AG10803 (cell line): ENCODE data around the gene TSPAN33.
"Not testable (repeated sequence)": the region's sequence is repeated elsewhere in the genome, so short reads cannot be mapped to it uniquely, and the experiment has no call there.

ENCODE experiments used
- DNase-seq: peaks from one replicate; pipeline ENCODE4 v3.0.0; 2010; ENCODE audit warnings: low read depth
- H3K4me3 ChIP-seq: 2 replicates; pipeline ENCODE4 v1.5.1; 2011; ENCODE audit warnings: mild to moderate bottlenecking, low read length, control low read depth
- CTCF ChIP-seq: conservative IDR thresholded peaks from 2 replicates; pipeline ENCODE4 v1.5.1; 2011; ENCODE audit warnings: mild to moderate bottlenecking, low read length, control low read depth, inconsistent platforms

Gene TSPAN33

GRCh38 chr7:129108581-129108980 lies 35.9 kb upstream of the TSPAN33 start:
- no peak for TF ChIP-seq CTCF
- DNase-seq = no peak
- no peak overlapping the region for H3K4me3 ChIP-seq

GRCh38 chr7:129110258-129110981 lies 34.1 kb upstream of the TSPAN33 start:
- H3K4me3 ChIP-seq = no peak overlapping the region
- no peak for TF ChIP-seq CTCF
- no peak for DNase-seq

- no peak for DNase-seq
- H3K4me3 ChIP-seq = no peak overlapping the region
- TF ChIP-seq CTCF = no peak
Measured at GRCh38 chr7:129110982-129111376, 33.5 kb upstream of the TSPAN33 start.

GRCh38 chr7:129115676-129116075 lies 28.8 kb upstream of the TSPAN33 start:
- no peak overlapping the region for H3K4me3 ChIP-seq
- TF ChIP-seq CTCF = no peak
- DNase-seq = no peak

- H3K4me3 ChIP-seq = no peak overlapping the region
- DNase-seq = no peak
- no peak for TF ChIP-seq CTCF
Measured at GRCh38 chr7:129118182-129118581, 26.3 kb upstream of the TSPAN33 start.

GRCh38 chr7:129118976-129119375 lies 25.5 kb upstream of the TSPAN33 start:
- H3K4me3 ChIP-seq = no peak overlapping the region
- no peak for DNase-seq
- TF ChIP-seq CTCF = no peak

GRCh38 chr7:129121501-129122077 lies 22.9 kb upstream of the TSPAN33 start:
- H3K4me3 ChIP-seq, DNase-seq: not testable (repeated sequence)
